ENCODE results near the gene ABCA9. TPM values are rescaled to one million over a fixed set of nuclear protein-coding genes. Genes with fewer than 3 reads are reported as not detected.
"Not testable (repeated sequence)": the region's sequence is repeated elsewhere in the genome, so short reads cannot be mapped to it uniquely, and the experiment has no call there.

Gene ABCA9
- total RNA-seq, 1 donor from 2014 or later = 3.6 TPM

DNA sequence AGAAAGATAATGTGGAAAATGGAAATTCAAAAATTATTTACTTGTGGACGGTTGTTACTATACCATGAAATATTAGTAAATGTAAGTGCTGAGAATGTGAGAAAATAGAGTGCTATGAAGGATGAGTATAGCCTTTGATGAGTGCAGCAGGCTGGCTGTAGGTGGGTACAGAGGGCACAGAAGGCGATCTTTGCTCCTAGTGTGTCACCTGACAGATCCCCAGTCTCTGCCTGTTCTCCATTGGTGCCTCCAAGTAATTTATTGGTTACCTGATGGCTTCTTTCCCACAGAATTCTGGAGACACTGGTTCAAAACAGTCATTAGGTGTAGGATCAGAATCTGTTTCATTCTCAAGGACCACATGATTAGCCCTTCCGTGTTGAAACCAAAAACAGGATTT is 28.9 kb downstream of the ABCA9 start:
- no peak for DNase-seq (ENCODE audit: low spot score)

DNA sequence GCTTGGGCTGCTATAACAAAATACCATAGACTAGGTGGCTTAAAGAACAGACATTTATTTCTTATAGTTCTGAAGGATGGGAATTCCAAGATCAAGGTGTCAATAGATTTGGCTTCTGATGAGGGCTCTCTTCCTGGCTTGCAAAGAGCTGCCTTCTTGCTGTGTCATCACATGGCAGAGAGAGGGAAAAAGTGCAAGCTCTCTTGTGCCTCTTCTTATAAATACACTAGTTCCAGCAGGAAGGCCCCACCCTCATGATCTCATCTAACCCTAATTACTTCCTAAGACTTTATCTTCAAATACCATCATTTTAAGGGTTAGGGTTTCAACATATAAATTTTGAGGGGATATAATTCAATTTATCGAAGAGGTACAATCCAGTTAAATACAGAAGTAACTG is 30.6 kb downstream of the ABCA9 start:
- no peak for DNase-seq (ENCODE audit: low spot score)

DNA sequence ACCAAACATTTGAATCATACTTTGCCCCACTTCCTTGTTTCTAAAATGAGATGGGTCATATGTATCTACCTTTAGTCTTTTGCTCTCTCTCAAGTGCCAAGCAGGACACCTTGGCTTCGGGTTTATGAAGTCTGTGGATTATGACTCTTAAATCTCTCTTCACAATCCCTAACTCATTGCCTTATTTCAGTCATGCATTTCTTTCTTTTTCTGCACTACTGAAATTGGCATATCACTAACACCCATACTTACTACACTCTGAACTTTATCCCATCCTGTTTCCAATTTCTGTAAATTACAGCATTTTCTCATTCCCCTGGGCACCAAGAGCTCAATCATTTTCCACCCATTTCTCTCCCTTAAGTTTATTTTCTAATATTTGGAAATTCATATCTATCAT is 42.0 kb downstream of the ABCA9 start:
- no peak for DNase-seq (ENCODE audit: low spot score)

DNA sequence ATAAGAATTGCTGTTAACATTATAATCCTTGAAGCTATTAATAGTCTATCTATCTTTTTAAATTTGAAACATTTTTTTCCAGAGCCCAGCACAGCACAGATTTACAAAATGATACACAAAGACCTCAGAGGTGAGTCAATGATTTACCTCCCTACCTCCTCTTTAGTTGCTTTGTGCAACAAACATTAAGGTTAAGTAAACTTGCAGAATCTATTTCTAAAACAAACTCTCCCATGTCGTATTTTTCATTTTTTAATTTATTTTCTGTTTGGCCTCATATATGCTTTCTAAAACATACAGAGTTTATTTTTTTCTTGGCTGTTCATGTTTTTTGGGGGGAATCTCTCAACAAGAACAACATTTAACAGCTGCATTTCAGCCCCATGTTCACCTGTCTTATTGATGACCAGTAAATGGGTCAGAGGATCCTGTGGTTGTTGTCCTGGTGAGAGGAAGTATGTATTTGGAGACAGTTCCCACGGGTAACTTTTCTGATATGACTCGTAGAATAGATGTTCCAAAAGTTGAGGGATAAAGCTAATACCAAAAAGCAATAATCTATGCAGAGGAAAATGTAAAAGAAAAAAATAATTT is 42.6 kb downstream of the ABCA9 start:
- no peak for DNase-seq (ENCODE audit: low spot score)

DNA sequence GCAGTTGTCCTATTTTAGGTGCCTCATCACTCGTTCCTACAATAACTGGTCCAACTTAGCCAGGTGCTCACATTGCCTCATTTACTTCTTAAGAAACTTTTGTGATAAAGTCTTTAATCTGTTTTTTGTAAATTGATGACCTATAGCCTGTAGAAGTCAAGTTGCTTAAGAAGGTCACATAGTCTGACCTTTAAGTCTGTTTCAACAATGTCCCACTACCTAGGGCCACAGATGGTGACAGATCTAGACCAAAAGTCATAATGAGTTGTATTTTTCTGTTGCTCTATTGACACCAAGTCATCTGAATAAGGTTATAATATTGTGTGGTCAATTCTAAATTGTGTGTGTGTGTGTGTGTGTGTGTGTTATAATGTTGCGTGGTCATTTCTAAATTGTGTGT is 45.1 kb downstream of the ABCA9 start:
- no peak for DNase-seq (ENCODE audit: low spot score)

DNA sequence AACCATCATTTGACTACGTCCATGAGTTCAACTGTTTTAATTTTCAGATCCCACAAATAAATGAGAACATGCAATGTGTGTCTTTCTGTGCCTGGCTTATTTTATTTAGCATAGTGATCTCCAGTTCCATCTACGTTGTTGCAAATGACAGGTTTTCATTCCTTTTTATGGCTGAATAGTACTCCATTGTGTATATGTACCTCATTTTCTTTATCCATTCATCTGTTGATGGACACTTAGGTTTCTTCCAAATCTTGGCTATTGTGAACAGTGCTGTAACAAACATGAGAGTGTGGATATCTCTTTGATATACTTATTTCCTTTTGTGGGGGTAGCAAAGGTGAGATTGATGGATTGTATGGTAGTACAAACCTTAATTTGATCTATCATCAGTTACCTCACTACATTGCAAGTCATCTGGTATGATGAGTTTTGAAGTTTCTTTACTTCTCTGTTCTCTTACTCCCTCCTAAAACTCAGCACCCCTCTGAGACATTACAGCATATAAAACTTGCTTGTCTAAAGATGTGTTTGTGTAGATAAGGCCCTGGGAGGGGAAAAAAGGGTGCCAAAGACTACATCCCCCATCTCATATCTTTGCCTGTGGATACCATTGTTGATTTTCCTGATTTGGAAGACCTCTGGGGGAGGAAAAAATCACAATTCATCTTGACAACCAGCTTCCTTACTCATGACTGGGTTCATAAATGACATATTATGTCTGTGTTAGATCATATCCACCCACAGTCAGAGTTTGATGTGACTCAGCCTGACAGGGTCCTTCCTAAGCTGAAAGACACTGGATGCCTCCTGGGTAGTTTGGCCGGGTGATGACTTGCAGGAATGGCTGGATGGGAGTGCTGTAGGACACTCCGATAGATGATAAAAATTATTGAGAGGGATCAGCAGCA is 47.6 kb downstream of the ABCA9 start:
- peak; percentile 3 for DNase-seq (ENCODE audit: low spot score)

DNA sequence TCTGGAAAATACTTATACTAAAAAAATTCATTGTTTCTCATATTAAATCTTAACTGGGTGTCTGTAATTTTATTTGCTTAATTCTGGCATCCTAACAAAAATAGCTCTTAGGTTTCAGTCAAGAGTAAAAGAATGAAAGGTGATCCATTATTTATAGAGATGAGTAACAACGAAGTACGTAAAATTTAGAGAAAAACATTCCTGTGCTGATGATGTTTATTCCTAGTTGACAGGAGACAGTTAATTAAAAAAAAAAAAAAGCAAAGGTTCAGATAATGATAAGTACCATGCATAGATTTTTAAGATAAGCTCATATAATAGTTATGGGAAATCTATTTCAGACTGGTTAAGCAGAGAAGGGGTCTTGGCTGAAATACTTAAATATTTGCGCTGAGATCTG is 50.8 kb downstream of the ABCA9 start:
- no peak for DNase-seq (ENCODE audit: low spot score)

DNA sequence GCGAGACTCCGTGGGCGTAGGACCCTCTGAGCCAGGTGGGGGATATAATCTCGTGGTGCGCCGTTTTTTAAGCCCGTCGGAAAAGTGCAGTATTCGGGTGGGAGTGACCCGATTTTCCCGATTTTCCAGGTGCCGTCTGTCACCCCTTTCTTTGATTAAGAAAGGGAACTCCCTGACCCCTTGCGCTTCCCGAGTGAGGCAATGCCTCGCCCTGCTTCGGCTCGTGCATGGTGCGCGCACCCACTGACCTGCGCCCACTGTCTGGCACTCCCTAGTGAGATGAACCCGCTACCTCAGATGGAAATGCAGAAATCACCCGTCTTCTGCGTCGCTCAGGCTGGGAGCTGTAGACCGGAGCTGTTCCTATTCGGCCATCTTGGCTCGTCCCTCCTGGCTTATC is 56.0 kb downstream of the ABCA9 start:
- DNase-seq (ENCODE audit: low spot score) = not testable (repeated sequence)

DNA sequence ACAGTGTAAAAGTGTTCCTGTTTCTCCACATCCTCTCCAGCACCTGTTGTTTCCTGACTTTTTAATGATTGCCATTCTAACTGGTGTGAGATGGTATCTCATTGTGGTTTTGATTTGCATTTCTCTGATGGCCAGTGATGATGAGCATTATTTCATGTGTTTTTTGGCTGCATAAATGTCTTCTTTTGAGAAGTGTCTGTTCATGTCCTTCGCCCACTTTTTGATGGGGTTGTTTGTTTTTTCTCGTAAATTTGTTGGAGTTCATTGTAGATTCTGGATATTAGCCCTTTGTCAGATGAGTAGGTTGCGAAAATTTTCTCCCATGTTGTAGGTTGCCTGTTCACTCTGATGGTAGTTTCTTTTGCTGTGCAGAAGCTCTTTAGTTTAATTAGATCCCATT is 61.0 kb downstream of the ABCA9 start:
- not testable (repeated sequence) for DNase-seq (ENCODE audit: low spot score)

DNA sequence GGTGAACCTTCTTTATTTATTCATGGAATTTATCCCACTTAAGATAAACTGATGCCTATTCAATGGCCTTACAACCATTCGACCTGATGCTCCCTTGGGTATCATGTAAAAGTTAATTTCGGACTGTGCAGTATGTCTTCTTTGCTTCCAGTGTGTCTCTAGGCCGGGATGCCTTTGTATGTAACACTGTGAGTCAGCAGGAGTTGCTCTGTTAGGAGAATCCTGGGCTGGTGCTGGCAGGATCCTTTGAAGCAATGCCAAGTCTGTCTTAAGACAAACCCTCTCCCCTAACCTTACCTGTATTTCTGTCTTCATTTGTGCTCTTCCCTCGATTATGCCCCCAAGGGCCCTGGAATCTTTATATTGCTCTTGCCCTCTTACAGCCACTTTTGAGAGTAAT is 67.6 kb downstream of the ABCA9 start:
- DNase-seq (ENCODE audit: low spot score) = peak; percentile 33

DNA sequence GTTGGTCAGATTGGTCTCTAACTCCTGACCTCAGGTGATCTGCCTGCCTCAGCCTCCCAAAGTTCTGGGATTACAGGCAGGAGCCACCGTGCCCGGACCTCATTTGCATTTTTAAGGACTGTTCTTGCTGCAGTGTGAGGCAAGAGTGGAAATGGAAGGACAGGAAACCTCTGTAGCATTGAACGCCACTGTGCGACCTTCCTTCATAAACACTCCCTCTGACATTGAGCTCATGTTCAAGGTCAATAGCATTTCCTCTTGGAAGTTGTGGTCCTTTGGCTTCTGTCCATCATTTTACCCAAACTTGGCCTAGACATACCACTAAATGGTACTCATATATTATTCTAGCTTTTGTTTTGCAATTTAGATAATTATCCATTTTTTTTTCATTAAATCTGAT is 72.8 kb downstream of the ABCA9 start:
- no peak for DNase-seq (ENCODE audit: low spot score)

DNA sequence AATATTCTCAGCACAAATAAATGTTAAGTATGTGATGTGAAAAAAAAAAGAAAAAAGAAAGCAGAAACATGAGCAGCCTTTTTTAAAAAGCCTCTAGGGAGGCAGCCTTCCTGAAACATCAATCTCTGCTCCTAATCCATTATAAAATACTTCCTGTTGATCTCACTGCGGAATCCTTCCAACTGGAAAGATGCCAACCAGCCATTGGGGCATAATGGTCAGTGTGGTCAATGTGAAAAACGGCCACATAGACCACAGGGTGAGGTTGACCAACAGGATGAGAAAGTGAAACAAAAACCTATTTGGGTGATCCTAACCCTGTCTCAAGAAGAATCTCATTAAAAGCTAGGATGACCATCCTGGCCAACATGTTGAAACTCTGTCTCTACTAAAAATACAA is 79.4 kb downstream of the ABCA9 start:
- peak; percentile 43 for DNase-seq (ENCODE audit: low spot score)

DNA sequence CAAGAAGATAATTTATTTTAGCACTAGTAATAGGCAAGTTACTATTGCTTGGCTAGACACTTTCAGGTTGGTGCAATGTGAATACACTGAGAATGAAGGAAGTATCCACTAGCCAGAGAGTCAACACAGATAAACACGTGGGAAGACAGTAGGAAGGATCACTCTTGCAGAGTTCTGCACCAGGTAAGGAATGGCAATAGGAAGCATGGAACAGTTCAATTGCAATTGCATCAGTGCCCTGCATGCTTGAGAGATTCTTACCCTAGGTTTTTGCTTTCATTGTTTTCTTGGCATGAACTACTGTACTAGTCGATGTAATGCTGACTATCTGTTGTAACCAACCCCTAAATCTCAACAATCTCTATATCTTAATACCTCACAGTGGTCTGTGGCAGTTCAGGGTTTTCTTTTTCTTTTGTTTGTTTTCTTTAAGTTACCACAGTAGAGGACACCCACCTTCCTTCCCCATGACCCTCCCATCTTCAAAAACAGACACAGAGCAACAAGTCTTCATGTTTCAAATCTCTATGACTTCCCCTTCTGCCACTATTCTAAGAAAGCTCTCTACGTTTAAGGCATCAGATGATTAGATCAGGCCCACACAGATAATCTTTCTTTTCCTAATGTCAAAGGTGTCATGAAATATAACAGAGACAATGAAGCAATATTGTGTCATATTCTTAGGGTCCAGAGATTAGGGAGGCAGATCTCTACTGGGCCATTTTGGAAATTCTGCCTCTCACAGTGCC is 87.5 kb downstream of the ABCA9 start:
- DNase-seq (ENCODE audit: low spot score) = no peak

DNA sequence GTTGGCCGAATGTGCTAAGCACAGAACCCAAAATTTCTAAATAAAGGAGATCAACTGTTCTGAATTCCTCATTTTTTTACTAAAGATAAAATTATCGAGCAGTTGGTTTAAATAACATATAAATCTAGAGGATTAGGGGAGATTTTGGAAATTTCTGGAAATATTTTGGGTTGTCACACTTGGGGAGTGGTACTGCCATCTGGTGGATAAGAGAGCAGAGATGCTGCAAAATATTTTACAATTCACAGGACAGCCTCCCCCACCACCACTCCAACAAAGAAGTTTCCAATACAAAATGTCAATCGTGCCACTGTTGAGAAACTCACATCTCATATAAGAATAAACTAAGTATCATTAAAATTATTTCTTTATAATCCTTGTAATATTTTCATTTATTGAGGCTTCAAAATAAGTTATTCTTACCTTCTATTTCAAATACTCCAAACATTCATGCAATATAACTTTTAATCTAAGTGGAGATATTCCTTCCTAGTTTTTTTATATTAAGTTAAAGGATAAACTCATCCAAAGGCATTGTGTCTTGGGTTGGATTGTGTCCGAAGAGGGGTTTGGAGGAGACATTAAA is 88.5 kb downstream of the ABCA9 start:
- DNase-seq (ENCODE audit: low spot score) = peak; percentile 52

DNA sequence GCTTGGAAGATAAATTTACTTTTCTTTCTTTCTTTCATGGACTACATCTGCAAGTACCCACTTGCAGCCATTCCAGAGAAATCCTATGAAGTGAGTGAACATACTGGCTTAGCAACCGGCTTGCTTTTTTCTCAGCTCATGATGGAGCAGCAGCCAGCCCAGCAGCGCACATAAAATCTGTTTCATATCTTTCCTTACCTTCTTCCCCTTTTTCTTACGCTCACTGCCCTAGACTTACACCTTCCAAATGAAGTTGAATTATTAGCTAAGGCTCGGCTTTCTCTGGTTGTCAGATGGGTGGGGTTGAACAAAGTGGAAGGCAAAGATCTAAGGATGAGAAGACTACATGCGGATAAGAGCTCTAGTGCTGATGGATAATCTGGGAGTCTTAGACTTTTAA is 91.6 kb downstream of the ABCA9 start:
- DNase-seq (ENCODE audit: low spot score) = peak; percentile 33

DNA sequence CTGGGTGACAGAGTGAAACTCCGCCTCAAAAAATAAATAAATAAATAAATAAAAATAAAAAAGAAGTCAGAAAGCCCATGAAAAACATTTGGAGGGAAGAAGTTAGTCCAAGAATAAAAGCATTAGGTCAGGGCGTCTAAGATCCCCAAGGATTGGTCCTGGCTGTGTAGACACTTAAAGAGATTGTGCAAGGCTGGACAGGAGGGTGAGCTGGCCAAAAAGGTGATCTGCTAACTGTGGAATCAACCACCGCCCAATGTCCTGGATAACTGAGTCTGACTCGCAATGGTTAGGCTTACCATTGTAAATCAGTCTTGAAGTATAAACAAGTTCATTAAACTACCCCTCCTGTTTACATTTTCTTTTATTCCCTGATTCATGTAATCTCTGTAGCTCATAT is 96.8 kb downstream of the ABCA9 start:
- DNase-seq (ENCODE audit: low spot score) = no peak

DNA sequence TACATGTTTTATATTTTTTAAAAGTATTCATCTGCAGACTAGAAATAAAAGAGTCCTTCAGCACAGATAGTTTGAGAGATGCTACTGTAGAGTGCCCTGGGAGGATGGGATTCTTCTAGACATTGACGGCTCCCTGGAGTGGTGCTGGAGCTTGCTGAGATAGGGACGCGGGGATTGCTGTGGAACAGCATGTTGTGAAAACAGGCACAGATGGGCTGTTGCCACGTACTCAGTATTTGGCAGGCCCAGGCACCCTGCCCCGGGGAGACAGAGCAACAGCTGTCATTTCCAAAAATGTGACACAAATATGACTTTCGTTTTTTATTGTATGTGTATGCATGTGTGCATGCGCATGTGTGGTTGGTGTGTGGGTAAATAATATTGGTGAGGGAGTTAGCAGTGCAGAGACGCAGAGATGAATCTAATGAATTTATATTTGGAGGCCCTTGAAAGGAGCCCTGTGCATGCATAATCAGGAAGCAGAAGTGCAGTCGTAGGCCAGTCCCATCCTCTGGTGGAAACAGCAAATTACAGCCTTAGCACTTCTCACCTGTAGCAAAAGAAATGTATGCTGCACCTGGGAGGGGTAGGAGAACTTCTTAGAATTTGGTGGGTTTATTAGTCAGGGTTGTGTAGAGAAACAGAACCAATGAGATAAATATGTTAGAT is 99.4 kb downstream of the ABCA9 start:
- DNase-seq (ENCODE audit: low spot score) = no peak

DNA sequence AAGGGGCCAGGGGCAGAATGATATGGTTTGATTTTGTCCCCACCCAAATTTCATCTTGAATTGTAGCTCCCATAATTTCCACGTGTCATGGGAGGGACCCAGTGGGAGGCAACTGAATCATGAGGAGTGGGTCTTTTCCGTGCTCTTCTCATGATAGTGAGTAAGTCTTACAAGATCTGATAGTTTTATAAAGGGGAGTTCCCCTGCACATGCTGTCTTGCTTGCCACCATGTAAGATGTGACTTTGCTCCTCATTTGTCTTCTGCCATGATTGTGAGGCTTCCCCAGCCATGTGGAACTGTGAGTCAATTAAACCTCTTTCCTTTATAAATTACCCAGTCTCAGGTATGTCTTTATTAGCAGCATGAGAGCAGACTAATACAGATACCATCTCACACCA is 101.6 kb downstream of the ABCA9 start:
- DNase-seq (ENCODE audit: low spot score) = not testable (repeated sequence)

DNA sequence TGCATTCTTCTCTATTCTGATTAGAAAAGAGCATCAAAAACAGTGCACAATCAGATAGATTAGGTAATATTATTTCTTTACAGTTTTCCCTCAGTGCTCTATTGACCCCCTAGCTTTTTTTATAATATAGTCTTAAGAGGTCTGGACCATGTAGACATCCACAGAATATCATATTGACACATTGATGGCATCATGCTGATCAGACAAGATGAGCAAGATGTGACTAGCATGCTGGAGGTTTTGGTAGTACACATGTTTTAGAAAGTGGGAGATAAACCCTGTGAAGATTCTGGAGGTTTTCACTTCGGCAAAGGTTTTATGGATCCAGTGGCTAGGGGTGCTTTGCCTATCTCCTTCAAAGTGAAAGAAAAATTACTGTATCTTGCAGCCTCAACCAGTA is 102.8 kb downstream of the ABCA9 start:
- no peak for DNase-seq (ENCODE audit: low spot score)

DNA sequence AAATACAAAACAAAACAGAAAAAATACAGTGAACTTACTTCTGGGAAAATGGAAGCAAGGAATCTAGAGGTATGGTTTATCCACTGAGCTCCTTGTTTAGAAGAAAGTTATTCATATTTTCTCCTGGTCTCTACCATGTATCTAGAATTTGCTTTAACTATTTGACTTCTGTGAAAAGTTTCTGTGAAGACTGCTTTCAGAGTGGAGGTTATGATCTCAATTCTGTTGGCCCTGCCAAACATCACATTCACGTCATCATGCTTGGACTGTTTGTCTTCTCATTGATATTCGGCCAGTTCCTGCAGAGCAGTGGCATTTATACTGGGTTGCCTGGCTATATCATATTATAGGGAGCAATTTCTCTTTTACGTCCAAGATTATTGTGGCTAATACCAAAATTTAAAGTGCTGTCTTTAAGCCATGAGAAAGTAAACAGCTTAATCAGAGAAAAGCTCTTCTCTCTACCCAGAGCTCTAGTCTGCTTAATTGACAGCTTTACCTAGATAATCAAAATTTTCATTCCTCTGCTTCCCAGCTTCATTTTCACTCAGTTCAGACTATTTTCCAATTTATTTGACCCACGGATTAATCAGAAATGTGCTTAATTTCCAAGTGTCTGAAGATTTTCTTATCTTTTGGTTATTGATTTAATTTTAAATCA is 105.4 kb downstream of the ABCA9 start, which contains the start of gene ABCA8:
Gene ABCA8 (minus strand): TSS at position 212 of the 661 bp plus-strand sequence. CDS start 13,358 bp downstream, outside the sequence.
- peak; percentile 84 for DNase-seq (ENCODE audit: low spot score)

All from umbilical cord (tissue), 2 donors.